ENCODE results near the gene PGAM5. TPM values are rescaled to one million over a fixed set of nuclear protein-coding genes. Genes with fewer than 3 reads are reported as not detected.

Gene PGAM5
- total RNA-seq (10 to 100 TPM; 21.2 to 46.5 (median 27.6) TPM), polyA plus RNA-seq (10 to 100 TPM; 20.7 to 31.8 TPM)
- long read RNA-seq, donor 1, transcript PGAM5-203 (6 exons, 2,834 nt), result major isoform, 5 of 15 reads
- long read RNA-seq, donor 1, partial matches to known transcripts, result 4 of 15 reads
- long read RNA-seq, donor 1, other reads (novel, unspliced or antisense), result 5 of 15 reads
- long read RNA-seq, donor 2, partial matches to known transcripts, result 4 of 7 reads
- long read RNA-seq, donor 2, other reads (novel, unspliced or antisense), result 3 of 7 reads
- long read RNA-seq, donor 3, partial matches to known transcripts, result 0 of 8 reads
- long read RNA-seq, donor 3, other reads (novel, unspliced or antisense), result 4 of 8 reads

- Histone ChIP-seq H3K27ac (peak within 1 kb of the TSS; percentile 44 to 92 (median 86)), H3K9me3 (no peaks in the 10 kb centered on the region), H3K4me3 (peak within 1 kb of the TSS; percentile 67 to 99 (median 84)), H3K27me3 (no peaks in the 10 kb centered on the region), H3K36me3 (peaks cover 0 to 11% (median 8%) of the 10 kb centered on the region in 9 donors), H3K4me1 (peaks cover 0 to 23% (median 16%) of the 10 kb centered on the region in 12 donors)
- TF ChIP-seq CTCF (IDR thresholded peaks at IDR 0.05) (peak in 1 of 12 donors; percentile 7), POLR2A (IDR thresholded peaks at IDR 0.05) (peak in 1 of 2 donors; percentile 75)
- intact Hi-C loops (cut with DNase I), result loop anchor here in 1 of 10 donors (2.0 kb wide), 1 partner anchor 56 kb away; no protein-coding TSS in a partner anchor
- ATAC-seq (peak; percentile 81 to 96 (median 94)), DNase-seq (peak; percentile 80 to 92 (median 85))
- WGBS, 4 donors, result 0% methylated on average over 40 to 94 of the region's 94 CpGs
Observed at GRCh38 chr12:132710405-132711079, at the start of gene PGAM5. TSS of gene PGAM5 (plus strand) at chr12:132710842. CDS start at chr12:132710877, 35 bp downstream.

- Histone ChIP-seq H3K27me3 (no peaks in the 10 kb centered on the region), H3K36me3 (peaks cover 0 to 99% (median 91%) of the 10 kb centered on the region in 9 donors), H3K27ac (no peak overlapping the region), H3K4me1 (no peaks in the 10 kb centered on the region), H3K9me3 (no peaks in the 10 kb centered on the region), H3K4me3 (no peak overlapping the region)
- intact Hi-C loops (cut with DNase I), result no loop called here
- DNase-seq (no peak), ATAC-seq (no peak)
- no peak for TF ChIP-seq POLR2A (IDR thresholded peaks at IDR 0.05)
- TF ChIP-seq CTCF (IDR thresholded peaks at IDR 0.05), result no peak
- WGBS, 4 donors, result 72 to 88% (median 85%) methylated on average over 11 of the region's 11 CpGs
Observed at GRCh38 chr12:132660996-132661395, 49.6 kb upstream of the PGAM5 start.

- intact Hi-C loops (cut with DNase I), result no loop called here
- 71 to 84% (median 79%) methylated on average over 5 of the region's 5 CpGs for WGBS, 4 donors
- ATAC-seq (no peak), DNase-seq (no peak)
- H3K27ac ChIP-seq, result no peak overlapping the region
- H3K9me3 ChIP-seq, result no peaks in the 10 kb centered on the region
- H3K4me1 ChIP-seq, result no peaks in the 10 kb centered on the region
- no peak overlapping the region for H3K4me3 ChIP-seq
- peaks cover 0 to 99% (median 91%) of the 10 kb centered on the region in 9 donors for H3K36me3 ChIP-seq
- no peaks in the 10 kb centered on the region for H3K27me3 ChIP-seq
- no peak for TF ChIP-seq POLR2A (IDR thresholded peaks at IDR 0.05)
- no peak for TF ChIP-seq CTCF (IDR thresholded peaks at IDR 0.05)
Observed at GRCh38 chr12:132661972-132662371, 48.7 kb upstream of the PGAM5 start.

All from heart left ventricle (tissue), 16 donors.